H54 (cell line): ENCODE measurements around the gene PDS5B.

Experiments used
- DNase-seq: peaks from one replicate; pipeline ENCODE4 v3.0.0; 2011; ENCODE audit warnings: low spot score, mixed read lengths; ENCODE audit not compliant: insufficient read length
- FAIRE-seq: peaks from 3 replicates; lab custom pipeline; 2011; peaks lifted over from hg19 to GRCh38; lab: Jason Lieb, UNC
- POLR2A ChIP-seq: IDR thresholded peaks from 2 replicates; pipeline ENCODE4 v1.6.1; 2011; ENCODE audit warnings: low read depth, mild to moderate bottlenecking, low read length

PDS5B gene

DNA sequence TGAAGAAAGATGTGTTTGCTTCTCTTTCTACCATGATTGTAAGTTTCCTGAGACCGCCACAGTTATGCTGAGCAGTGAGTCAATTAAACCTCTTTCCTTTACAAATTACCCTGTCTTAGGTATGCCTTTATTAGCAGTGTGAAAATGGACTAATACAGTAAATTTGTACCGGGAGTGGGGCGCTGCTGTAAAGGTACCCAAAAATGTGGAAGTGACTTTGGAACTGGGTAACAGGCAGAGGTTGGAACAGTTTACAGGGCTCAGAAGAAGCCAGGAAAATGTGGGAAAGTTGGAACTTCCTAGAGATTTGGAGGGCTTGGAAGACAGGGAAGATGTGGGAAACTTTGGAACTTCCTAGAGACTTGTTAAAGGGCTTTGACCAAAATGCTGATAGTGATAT lies 9.2 kb upstream of the PDS5B start:
- no peak for DNase-seq
- FAIRE-seq = no peak
- no peak for TF ChIP-seq POLR2A

DNA sequence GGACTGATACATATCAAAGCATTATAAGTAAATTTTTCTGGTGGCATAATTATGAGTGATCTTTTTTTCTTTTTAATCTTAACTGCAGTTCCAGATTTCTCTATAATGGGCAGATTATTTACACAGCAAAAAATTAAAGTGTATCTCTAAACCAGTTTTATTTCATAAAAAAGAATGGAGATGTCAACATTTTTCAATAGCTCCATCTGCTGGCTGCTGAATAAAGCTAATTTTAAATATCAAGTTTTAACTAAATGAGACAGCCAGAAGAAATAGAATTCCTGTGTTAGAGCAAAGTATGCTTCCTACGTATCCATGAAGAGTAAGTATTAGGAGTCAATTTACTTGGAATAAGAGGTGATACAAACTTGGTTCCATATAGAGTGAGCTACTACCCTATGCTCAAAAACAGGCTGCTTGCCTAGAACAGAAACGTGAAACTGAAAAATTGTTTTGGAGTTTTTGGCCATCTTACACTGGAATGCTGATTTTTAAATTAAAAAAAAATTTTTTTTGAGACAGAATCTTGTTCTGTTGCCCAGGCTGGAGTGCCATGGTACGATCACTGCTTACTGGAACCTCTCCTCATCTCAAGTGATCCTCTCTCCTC lies 5.0 kb upstream of the PDS5B start:
- no peak for FAIRE-seq
- TF ChIP-seq POLR2A = no peak
- no peak for DNase-seq

DNA sequence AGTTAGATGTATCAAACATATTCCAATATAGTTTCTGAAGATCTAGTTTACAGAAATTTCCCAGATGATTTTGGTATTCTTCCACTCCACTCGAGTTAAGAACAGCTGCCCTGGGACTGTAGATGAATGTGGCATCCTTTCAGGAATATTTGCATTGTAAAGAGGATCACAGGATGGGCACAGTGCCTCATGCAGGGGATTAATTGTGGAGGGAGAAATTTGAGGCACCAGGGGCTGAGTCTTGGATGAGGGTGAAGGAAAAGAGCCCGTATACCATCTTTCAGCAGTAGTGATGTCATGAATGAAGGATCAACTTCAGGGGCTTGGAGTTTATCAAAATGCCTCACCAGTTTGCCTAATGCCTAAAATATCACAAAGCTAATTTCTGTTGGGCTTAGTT lies 4.0 kb upstream of the PDS5B start:
- no peak for DNase-seq
- no peak for TF ChIP-seq POLR2A
- FAIRE-seq = no peak

DNA sequence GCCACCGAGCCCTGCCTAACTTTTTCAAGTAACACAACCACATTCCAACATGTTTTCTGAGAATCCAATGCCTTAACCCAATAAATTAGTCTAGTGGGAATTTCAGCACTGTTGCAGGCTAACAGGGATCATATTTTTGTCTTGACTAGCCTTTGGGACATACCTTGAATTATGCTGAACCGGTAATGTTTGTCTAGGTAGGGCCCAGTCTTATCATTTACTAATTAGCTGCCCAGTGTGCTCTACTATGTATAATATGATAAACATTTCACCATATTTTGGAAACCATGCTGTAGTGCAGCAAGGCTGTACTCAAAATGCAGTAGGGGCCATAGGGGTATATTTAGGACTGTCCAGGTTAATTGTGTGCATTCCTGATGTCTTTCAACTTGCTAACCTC lies 3.3 kb upstream of the PDS5B start:
- no peak for FAIRE-seq
- no peak for DNase-seq
- no peak for TF ChIP-seq POLR2A

DNA sequence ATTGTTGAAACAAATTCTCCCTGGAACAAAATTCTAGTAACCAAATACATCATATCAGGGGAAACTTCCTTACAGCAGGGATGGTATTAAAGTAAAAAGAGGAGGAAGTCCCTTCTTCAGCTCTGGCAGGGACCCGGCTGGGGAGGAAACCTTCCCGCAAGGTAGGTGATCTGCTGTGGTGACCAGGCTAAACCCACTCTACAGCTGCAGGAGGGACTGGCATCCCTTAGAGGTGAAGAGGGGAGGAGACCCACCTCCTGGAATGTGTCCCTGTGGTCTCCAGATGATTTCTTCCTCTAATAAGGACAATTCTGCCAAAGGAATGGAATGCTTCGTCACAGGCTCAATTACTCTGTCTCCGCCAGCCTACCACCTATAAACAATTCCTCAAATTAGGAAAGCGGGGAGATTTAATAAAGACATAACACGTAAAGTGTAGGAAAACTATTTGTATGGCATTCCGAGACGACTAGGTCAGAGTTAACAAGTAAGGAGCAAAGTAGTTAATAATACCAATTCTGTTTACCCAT lies 637 bp upstream of the PDS5B start:
- FAIRE-seq (no peak), DNase-seq (no peak)
- no peak for TF ChIP-seq POLR2A

DNA sequence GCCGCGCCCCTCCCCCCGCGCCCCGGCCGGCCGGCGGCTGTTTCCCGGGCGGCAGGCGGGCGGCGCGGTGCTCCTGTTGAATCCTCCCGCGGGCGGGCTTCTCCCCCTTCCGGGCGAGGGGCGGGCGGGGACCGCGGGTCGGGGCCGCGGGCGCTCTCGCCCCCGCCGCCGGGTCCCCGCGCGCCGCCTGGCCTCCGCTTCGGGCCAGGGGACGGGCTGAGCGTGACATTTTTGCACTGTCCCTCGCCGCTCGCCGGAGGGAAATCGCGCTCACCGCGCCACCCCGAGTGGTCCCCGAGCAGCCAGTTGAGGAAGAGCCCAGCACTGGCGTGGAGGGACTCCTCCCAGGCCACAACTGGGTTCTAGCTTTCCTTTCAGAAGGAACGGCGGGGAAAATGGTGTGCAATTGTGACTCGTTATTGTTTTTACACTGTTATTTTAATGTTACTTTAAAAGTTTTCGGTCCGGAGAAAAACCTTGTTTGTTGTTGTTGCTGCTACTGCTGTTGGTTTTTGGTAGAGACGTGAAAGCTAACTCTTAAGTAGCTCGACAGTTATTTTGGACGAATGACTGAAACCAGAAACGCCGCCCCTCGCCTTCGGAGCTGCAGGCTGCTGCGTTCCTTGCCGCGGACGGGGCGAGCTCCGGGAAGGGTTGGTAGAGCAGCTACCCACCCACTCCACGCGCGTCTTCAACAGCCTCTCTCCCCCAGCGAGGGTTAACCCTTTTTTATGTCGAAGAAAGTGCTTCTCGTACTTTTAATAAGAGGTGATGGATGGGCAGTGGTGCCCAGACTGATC lies 959 bp downstream of the PDS5B start:
- DNase-seq (peak; percentile 27), FAIRE-seq (no peak)
- TF ChIP-seq POLR2A = no peak

DNA sequence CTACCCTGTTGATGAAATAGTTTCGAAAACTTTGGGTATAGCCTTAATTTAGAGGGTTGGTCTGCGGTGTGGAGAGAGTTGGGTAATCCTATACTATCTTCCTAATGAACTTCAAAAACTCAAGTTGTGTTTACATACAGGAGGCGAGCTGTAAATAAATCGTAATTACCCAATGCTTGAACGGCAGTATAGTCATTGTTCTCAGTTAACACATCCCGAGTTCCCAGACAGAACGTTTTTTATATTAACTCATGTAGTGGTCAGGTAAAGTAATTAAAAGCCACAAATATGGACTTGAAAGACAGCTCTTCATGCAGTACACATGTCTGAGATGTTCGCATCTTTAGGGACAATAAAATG lies 1.5 kb downstream of the PDS5B start:
- TF ChIP-seq POLR2A = no peak
- FAIRE-seq (no peak), DNase-seq (no peak)

DNA sequence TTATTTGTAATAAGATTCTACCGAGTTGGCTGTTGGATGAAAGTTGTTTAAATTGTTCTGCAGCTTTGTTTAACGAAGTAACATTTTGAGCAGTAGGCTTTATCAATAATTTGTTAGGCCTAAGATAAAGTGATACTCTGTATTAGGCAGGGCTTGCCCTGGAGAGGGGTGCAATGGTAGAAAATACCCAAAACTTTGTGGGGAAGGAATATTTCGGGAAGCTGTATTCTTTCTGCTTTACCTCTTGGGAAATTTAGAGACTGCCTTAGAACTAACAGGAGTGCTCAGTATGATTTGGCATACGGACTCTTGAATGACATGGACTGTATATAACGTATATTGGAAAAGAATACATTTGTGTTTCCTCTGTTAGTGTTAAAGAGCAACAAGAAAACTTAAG lies 2.5 kb downstream of the PDS5B start:
- DNase-seq (no peak), FAIRE-seq (no peak)
- no peak for TF ChIP-seq POLR2A

DNA sequence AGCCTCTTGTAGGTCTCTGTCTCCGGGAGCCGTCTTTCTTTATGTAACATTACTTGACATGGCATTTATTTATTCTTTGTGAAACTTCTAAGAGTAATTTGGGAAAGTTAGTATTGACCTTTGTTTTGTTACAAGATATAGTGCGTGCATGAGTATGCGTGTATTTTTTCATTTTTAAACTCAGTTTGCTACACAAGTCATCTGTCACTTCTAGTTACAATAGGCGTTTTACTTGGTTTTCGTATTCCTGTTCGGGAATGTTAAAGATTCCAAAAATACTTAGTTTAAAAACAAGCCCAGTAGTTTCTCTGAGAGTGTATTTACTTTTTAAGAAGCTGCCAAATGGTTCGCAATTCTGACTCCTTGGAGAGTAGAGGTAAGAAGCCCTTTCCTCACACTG lies 3.2 kb downstream of the PDS5B start:
- FAIRE-seq = no peak

DNA sequence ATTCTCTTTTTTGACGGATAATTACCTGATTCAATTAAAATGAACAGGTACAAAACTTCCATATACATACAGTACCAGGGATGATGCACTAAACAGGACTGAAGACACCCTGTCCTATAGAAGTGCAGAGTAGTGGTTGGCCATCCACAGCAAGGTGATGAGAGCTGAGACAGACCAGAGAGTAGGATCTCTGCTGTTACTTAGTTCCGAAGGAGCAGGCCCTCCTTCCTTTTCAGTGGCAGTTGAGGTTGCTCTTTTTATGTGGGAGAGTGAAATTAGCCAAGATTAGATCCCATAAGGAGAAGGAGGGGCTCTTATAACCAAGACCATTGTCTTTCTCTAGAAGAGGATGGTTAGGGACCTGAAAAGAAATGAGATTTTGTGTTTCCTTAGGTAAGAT lies 4.0 kb downstream of the PDS5B start:
- DNase-seq (no peak), FAIRE-seq (no peak)
- TF ChIP-seq POLR2A = no peak

More for the DNA sequence above, 3.2 kb downstream of the PDS5B start:
- no peak for TF ChIP-seq POLR2A
- DNase-seq = no peak

DNA sequence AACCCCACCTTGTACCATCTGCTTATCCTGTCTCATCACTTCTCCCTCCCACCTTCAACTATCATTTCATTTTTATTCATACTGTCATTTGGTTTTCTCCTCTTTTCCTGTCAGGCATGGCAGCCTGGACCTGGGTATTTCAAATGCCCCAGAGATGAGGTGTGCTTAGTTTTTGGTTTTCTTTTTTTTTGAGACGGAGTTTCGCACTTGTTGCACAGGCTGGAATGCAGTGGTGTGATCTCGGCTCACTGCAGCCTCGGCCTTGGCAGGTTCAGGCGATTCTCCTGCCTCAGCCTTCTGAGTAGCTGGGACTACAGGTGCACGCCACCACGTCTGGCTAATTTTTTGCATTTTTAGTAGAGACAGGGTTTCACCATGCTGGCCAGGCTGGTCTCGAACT lies 5.8 kb downstream of the PDS5B start:
- FAIRE-seq (no peak), DNase-seq (no peak)
- TF ChIP-seq POLR2A = no peak

DNA sequence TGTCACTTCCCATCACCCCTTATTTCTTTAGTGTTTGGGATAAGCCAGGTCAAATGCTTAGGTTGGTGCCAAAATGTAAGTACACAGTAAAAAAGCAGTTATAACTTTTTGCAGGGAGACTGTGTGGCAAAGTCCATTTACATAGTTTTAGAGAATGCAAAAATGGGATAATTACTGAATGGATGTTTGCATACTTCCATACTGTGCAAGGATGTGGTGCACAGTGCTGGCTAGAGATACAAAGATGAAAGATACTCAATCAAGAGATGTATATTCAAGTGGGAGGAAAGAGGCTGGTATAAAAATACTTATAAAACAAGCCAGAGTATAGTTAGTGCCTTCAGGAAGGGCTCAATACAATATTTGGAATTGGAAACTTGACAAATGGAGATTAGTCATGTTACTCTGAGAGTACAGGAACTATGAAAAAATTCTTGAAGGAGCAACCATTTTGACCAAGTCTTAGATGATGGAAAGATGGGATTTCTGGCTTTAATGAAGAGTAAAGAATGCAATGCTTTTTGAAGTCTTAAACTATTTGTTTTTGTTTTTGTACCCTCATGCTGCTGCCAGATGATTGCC lies 8.0 kb downstream of the PDS5B start:
- peak; percentile 11 for FAIRE-seq
- TF ChIP-seq POLR2A = no peak
- no peak for DNase-seq

DNA sequence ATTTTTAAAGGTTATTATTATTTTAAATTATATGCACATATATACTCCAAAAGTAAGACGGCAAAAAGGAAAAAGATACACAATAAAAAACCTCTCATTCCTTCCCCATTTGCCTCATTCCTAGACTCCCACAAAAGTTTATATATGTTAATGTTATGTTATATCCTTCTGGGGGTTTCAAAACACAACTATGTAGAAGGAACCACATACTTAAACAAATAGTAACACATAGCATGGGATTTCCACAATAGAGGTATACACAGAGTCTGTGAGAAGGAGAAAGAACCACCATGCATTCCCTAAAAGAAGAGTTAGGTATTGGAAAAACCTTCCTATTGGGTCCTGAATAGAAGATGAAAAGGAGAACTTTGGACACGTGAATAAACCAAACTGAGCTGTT lies 9.1 kb downstream of the PDS5B start:
- FAIRE-seq (no peak), DNase-seq (no peak)
- no peak for TF ChIP-seq POLR2A

DNA sequence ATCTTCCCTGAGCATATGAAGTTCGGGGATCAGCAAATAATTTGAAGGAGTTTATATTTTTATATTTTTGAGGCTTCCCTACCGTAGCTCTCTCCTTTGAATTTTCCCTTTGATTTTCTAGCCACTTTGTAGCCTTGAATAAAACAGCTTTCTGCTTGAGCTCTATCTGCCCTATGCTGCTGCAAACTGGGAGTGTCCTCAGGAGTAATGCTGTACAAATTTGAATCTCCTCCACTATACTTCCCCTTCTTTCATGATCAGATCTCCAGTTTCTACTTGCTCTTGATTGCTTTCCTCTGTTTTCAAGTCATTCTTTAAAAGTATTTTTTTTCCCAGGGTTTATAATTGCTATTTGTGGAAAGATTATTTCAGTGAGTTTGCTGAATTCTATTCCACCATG lies 14.6 kb downstream of the PDS5B start:
- DNase-seq = no peak
- no peak for TF ChIP-seq POLR2A
- FAIRE-seq = no peak
